NK-92 (cell line): Measurements from ENCODE around the gene HS3ST6.
"Not testable (repeated sequence)": the region's sequence is repeated elsewhere in the genome, so short reads cannot be mapped to it uniquely, and the experiment has no call there.

ENCODE experiments used
- DNase-seq: peaks from one replicate; lab custom pipeline; 2025; ENCODE audit not compliant: unreplicated experiment; lab: John Stamatoyannopoulos, UW

The HS3ST6 gene

GRCh38 chr16:1909561-1910231 lies 8.5 kb downstream of the HS3ST6 start:
- no peak for DNase-seq

GRCh38 chr16:1908983-1909382 lies 9.2 kb downstream of the HS3ST6 start:
- no peak for DNase-seq

- DNase-seq, result no peak
Measured at GRCh38 chr16:1908184-1908583, 10.0 kb downstream of the HS3ST6 start.

GRCh38 chr16:1907226-1907860 lies 10.9 kb downstream of the HS3ST6 start:
- no peak for DNase-seq

GRCh38 chr16:1906846-1907165 lies 11.4 kb downstream of the HS3ST6 start:
- no peak for DNase-seq

- no peak for DNase-seq
Measured at GRCh38 chr16:1906055-1906845, 12.0 kb downstream of the HS3ST6 start.

- no peak for DNase-seq
Measured at GRCh38 chr16:1903845-1904840, 14.1 kb downstream of the HS3ST6 start.

- DNase-seq, result no peak
Measured at GRCh38 chr16:1903220-1903574, 15.0 kb downstream of the HS3ST6 start.

GRCh38 chr16:1902547-1903219 lies 15.5 kb downstream of the HS3ST6 start:
- no peak for DNase-seq

- no peak for DNase-seq
Measured at GRCh38 chr16:1900452-1900774, 17.8 kb downstream of the HS3ST6 start.

- no peak for DNase-seq
Measured at GRCh38 chr16:1899641-1900451, 18.4 kb downstream of the HS3ST6 start.

GRCh38 chr16:1897692-1898091 lies 20.5 kb downstream of the HS3ST6 start:
- DNase-seq, result not testable (repeated sequence)

GRCh38 chr16:1895949-1896675 lies 22.1 kb downstream of the HS3ST6 start:
- no peak for DNase-seq

GRCh38 chr16:1895068-1895467 lies 23.1 kb downstream of the HS3ST6 start:
- no peak for DNase-seq

- no peak for DNase-seq
Measured at GRCh38 chr16:1890708-1891050, 27.5 kb downstream of the HS3ST6 start.

GRCh38 chr16:1890024-1890707 lies 28.0 kb downstream of the HS3ST6 start:
- no peak for DNase-seq

GRCh38 chr16:1887711-1888354 lies 30.4 kb downstream of the HS3ST6 start:
- DNase-seq, result no peak

- no peak for DNase-seq
Measured at GRCh38 chr16:1884889-1885288, 33.3 kb downstream of the HS3ST6 start.
